LNCaP clone FGC (cell line): ENCODE data around the gene DNAAF5.

Source experiments
- DNase-seq: peaks from one replicate; pipeline ENCODE4 v3.0.0-alpha.2; 2011; ENCODE audit warnings: low read depth
- H3K4me3 ChIP-seq: 2 replicates; pipeline ENCODE4 v1.5.1; 2011; ENCODE audit warnings: mild to moderate bottlenecking, low read depth, low read length, control low read depth
- TF ChIP-seq, protein P1 (sequence below): IDR thresholded peaks from 2 replicates; pipeline ENCODE4 v1.5.1; 2012; ENCODE audit warnings: mild to moderate bottlenecking; ENCODE audit not compliant: control insufficient read depth, insufficient read depth; ENCODE audit errors: extremely low read depth

Gene DNAAF5

GRCh38 chr7:726084-726853, at the start of gene DNAAF5:
DNAAF5 (plus strand) TSS chr7:726699; CDS start chr7:726721, 22 bp downstream.
- DNase-seq, result peak; percentile 62
- TF ChIP-seq, protein P1, sequence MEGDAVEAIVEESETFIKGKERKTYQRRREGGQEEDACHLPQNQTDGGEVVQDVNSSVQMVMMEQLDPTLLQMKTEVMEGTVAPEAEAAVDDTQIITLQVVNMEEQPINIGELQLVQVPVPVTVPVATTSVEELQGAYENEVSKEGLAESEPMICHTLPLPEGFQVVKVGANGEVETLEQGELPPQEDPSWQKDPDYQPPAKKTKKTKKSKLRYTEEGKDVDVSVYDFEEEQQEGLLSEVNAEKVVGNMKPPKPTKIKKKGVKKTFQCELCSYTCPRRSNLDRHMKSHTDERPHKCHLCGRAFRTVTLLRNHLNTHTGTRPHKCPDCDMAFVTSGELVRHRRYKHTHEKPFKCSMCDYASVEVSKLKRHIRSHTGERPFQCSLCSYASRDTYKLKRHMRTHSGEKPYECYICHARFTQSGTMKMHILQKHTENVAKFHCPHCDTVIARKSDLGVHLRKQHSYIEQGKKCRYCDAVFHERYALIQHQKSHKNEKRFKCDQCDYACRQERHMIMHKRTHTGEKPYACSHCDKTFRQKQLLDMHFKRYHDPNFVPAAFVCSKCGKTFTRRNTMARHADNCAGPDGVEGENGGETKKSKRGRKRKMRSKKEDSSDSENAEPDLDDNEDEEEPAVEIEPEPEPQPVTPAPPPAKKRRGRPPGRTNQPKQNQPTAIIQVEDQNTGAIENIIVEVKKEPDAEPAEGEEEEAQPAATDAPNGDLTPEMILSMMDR, result no peak
- H3K4me3 ChIP-seq, result peak within 1 kb of the TSS; percentile 77

DNA sequence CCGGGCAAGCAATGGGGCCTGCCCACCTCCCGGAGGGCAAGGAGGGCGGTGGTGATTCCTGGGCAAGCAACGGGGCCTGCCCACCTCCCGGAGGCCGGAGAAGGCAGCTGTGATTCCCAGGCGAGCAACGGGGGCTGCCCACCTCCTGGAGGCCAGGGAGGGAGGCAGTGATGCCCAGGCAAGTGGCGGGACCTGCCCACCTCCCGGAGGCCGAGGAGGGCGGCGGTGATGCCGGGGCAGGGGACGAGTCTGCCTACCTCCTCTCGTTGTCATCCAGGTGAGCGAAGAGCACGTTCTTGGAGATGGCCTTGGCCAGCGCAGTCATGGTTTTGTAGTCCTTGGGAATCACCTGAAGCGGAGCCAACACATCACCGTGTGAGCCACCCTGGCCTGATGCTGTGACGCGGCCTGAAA, 49.5 kb upstream of the DNAAF5 start:
- H3K4me3 ChIP-seq, result no peak overlapping the region
- DNase-seq, result no peak
- TF ChIP-seq, protein P1, result no peak

GRCh38 chr7:680411-681127, 45.9 kb upstream of the DNAAF5 start:
- TF ChIP-seq, protein P1, result no peak
- no peak for DNase-seq
- H3K4me3 ChIP-seq, result no peak overlapping the region

DNA sequence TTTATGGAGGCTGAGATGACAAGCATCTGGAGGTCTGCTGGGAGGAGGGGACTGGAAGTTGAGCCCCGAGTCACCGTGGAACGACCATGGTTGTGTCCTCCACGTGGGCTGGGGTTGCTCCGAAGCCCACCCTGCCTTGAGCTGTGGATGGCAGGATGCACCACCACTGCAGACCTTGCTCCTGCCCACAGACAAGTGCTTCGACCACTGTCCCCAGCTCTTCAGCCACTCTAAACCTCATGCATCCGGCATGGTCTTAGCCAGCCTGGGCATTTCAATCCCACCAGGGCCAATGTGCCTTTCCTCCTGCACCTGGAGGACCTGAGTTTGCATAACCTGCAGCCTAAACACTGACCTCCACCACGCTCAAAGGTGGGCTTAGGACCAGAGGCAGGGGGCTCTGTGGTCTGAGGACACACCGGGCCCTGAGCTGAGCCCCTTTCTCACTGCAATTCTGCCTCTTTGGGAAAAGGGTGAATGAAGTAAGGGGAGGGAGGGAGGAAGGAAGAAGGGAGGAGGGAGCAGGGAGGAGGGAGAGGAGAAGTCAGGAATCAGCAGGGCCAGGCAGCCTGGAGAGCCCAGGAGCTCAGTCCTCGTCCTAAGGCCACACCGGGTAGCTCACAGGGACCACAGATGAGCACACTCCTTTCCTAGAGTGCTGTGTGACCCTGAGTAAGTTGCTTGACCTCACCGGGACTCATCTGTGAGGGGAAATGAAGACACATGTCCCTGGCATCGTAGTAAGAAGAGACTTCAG, 44.8 kb upstream of the DNAAF5 start:
- H3K4me3 ChIP-seq, result no peak overlapping the region
- TF ChIP-seq, protein P1, result no peak

GRCh38 chr7:682810-683209, 43.7 kb upstream of the DNAAF5 start:
- TF ChIP-seq, protein P1, result no peak
- no peak overlapping the region for H3K4me3 ChIP-seq
- DNase-seq, result no peak

More for the DNA sequence above, 44.8 kb upstream of the DNAAF5 start:
- DNase-seq, result no peak

DNA sequence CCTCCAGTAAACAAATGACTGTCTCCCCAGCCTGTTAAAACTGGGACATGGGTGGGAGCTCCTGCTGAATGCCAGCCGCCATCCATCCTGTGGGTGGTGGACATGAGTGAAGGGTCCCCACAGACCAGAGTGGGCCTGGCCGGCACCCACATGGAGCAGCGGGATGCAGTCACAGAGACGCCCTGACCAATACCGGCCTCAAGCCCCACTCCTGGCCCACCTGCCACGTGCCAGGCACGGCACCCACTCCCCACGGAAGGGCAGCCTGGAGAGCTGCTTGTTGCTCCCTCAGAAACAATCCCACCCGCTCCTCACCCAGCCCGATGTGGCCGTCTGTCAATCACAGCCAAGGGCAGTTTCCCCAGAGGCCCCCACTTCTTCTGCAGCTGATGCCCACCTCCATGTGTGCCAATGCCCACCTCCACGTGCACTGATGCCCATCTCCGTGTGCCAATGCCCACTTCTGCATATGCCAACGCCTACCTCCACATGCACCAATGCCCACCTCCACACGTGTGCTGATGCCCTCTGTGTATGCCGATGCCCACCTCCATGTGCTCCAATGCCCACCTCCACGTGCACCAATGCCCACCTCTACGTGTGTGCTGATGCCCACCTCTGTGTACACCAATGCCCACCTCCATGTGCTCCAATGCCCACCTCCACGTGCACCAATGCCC, 42.8 kb upstream of the DNAAF5 start:
- TF ChIP-seq, protein P1, result no peak
- DNase-seq, result no peak
- no peak overlapping the region for H3K4me3 ChIP-seq
